LNCAP (cell line): ENCODE results near the gene ADGRE1.

ENCODE experiments used
- TF ChIP-seq, protein P1 (sequence below): fragments of 450-650 bp; IDR thresholded peaks from 2 replicates; pipeline ENCODE4 v1.5.1; 2017; ENCODE audit warnings: mild to moderate bottlenecking

ADGRE1 gene

GRCh38 chr19:6888967-6889366, 1.6 kb downstream of the ADGRE1 start:
- TF ChIP-seq, protein P1, sequence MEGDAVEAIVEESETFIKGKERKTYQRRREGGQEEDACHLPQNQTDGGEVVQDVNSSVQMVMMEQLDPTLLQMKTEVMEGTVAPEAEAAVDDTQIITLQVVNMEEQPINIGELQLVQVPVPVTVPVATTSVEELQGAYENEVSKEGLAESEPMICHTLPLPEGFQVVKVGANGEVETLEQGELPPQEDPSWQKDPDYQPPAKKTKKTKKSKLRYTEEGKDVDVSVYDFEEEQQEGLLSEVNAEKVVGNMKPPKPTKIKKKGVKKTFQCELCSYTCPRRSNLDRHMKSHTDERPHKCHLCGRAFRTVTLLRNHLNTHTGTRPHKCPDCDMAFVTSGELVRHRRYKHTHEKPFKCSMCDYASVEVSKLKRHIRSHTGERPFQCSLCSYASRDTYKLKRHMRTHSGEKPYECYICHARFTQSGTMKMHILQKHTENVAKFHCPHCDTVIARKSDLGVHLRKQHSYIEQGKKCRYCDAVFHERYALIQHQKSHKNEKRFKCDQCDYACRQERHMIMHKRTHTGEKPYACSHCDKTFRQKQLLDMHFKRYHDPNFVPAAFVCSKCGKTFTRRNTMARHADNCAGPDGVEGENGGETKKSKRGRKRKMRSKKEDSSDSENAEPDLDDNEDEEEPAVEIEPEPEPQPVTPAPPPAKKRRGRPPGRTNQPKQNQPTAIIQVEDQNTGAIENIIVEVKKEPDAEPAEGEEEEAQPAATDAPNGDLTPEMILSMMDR = no peak

GRCh38 chr19:6890401-6890913, 3.1 kb downstream of the ADGRE1 start:
- TF ChIP-seq, protein P1 = no peak

DNA sequence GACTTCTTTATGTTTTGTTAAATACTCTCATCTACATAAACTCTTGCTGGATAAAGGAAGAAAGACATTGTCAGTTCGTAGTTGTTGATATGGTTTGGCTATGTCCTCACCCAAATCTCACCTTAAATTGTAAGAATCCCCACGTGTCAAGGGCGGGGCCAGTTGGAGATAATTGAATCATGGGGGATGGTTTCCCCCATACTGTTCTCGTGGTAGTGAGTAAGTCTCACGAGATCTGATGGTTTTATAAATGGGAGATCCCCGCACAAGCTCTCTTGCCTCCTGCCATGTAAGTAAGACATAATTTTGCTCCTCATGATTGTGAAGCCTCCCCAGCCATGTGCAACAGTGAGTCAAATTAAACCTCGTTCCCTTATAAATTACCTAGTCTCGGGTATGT, 3.6 kb downstream of the ADGRE1 start:
- TF ChIP-seq, protein P1 = no peak

GRCh38 chr19:6891761-6892385, 4.5 kb downstream of the ADGRE1 start:
- TF ChIP-seq, protein P1 = no peak

DNA sequence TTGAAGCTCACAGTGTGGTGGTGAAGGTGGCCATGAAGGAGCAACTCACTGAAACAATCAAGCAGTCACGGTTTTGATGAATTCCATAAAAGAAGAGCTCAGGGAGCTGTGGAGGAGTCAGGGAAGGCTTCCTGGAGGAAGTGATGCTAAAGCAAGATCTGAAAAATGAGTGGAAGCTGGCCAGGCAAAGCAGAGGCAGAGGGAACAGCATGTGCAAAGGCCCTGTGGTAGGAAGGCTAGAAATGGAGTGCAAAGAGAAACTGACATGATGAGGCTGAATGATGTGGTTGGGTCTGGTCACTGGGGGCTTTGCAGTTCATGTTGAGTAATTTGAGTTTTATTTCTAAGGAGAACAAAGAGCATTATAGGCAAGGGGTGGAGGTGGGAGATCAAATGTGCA, 6.9 kb downstream of the ADGRE1 start:
- TF ChIP-seq, protein P1 = no peak

- TF ChIP-seq, protein P1 = no peak
Measured at GRCh38 chr19:6903446-6903845, 16.1 kb downstream of the ADGRE1 start.

DNA sequence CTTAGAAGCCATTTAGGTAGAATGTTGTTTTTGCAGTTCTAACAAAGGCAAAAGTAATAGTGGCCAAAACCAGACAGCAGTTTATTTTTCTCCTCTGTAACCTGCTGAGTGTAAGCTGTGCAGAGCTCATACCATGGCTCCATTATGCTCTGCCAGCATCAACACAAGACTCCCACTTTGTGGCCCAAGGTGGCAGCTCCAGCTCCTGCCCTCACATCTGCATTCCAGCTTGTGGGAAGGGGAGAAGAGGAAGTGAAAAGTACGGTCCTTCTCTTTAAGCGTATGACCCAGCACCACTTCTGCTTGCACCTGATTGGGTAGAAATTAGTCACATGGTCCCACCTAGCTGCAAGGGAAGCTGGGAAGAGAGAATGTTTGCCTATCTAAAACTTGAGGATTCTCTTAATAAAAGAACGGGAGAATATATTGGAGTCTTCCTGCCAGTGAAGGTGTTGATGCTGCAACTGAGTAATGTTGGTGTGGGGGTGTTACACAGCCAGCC, 19.2 kb downstream of the ADGRE1 start:
- TF ChIP-seq, protein P1 = no peak

DNA sequence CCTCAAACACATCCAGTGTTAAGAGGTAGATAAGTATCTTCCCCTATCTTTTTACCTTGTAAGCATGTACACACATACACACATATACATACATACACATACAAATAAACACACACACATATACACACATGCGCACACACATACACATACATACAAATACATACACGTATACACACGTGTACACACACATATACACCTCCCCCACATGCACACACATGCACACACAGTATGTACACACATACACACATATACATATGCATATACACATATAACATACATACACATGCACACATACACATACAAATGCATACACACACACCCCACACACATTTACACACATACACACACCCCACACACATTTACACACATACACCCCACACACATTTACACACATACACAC, 24.1 kb downstream of the ADGRE1 start:
- TF ChIP-seq, protein P1 = no peak
